Stimulated activated naive CD8-positive, alpha-beta T cell treated with anti-CD3 and anti-CD28 coated beads, Interleukin-15, amount 100 ng/mL, for 72 hours (primary cell): ENCODE data around the gene ATXN7.

Source experiments
- ATAC-seq: fragments of 150-1000 bp; cut with Tn5 transposase; 2 replicates; pipeline ENCODE4 v1.10.0; 2021; ENCODE audit warnings: mild to moderate bottlenecking, moderate library complexity
- DNase-seq, 2 donors: peaks; one replicate each; pipeline ENCODE4 v3.0.0; 2021 to 2022
- H3K27ac Mint-ChIP-seq, 2 donors: one replicate each; pipeline ENCODE4 v1.8.0; 2022; ENCODE audit warnings: mild to moderate bottlenecking in 2 of 2, mixed read lengths in 2 of 2, moderate library complexity in 2 of 2
- H3K27me3 Mint-ChIP-seq: one replicate; pipeline ENCODE4 v1.8.0; 2022; ENCODE audit warnings: mixed read lengths
- H3K4me1 Mint-ChIP-seq: one replicate; pipeline ENCODE4 v1.8.0; 2022; ENCODE audit warnings: mild to moderate bottlenecking, mixed read lengths
- H3K4me3 Mint-ChIP-seq, 2 donors: one replicate each; pipeline ENCODE4 v1.8.0; 2022; ENCODE audit warnings: mild to moderate bottlenecking in 2 of 2, mixed read lengths in 2 of 2, moderate library complexity in 1 of 2
- H3K9me3 Mint-ChIP-seq, 2 donors: one replicate each; pipeline ENCODE4 v1.8.0; 2022; ENCODE audit warnings: mixed read lengths in 2 of 2

The ATXN7 gene

GRCh38 chr3:63910001-63910400 is 46.3 kb downstream of the ATXN7 start:
- H3K9me3 Mint-ChIP-seq: no peaks in the 10 kb centered on the region

GRCh38 chr3:63910891-63911290 is 47.2 kb downstream of the ATXN7 start:
- H3K4me1 Mint-ChIP-seq: peaks cover 22% of the 10 kb centered on the region
- H3K9me3 Mint-ChIP-seq: no peaks in the 10 kb centered on the region
- no peak overlapping the region for H3K27ac Mint-ChIP-seq
- H3K27me3 Mint-ChIP-seq: no peaks in the 10 kb centered on the region
- no peak for ATAC-seq
- peak overlapping the region; percentile 83 to 85 for H3K4me3 Mint-ChIP-seq
- no peak for DNase-seq

More at GRCh38 chr3:63910001-63910400, 46.3 kb downstream of the ATXN7 start:
- ATAC-seq (no peak), DNase-seq (no peak)
- Mint-ChIP-seq H3K27me3 (no peaks in the 10 kb centered on the region), H3K4me3 (no peak overlapping the region), H3K4me1 (peaks cover 22% of the 10 kb centered on the region), H3K27ac (no peak overlapping the region)

GRCh38 chr3:63911509-63911872 is 47.8 kb downstream of the ATXN7 start:
- Mint-ChIP-seq H3K27ac (peak overlapping the region; percentile 93), H3K9me3 (no peaks in the 10 kb centered on the region), H3K27me3 (no peaks in the 10 kb centered on the region), H3K4me1 (peaks cover 28% of the 10 kb centered on the region), H3K4me3 (peak overlapping the region; percentile 83 to 85)
- DNase-seq (no peak), ATAC-seq (peak; percentile 41)

GRCh38 chr3:63911873-63912767 is 48.5 kb downstream of the ATXN7 start, which contains the start of gene SCAANT1:
Gene SCAANT1, minus strand, starts transcription at chr3:63912383.
- DNase-seq: peak; percentile 80 to 84
- Mint-ChIP-seq H3K4me1 (peaks cover 29% of the 10 kb centered on the region), H3K27ac (peak within 1 kb of the TSS; percentile 93 to 99), H3K27me3 (no peaks in the 10 kb centered on the region), H3K9me3 (no peaks in the 10 kb centered on the region), H3K4me3 (peak within 1 kb of the TSS; percentile 86 to 87)
- ATAC-seq: peak; percentile 83

GRCh38 chr3:63912768-63913588 is 49.3 kb downstream of the ATXN7 start:
- peak overlapping the region; percentile 86 to 87 for H3K4me3 Mint-ChIP-seq
- no peaks in the 10 kb centered on the region for H3K27me3 Mint-ChIP-seq
- peak in 1 of 2 donors; percentile 49 for DNase-seq
- H3K9me3 Mint-ChIP-seq: no peaks in the 10 kb centered on the region
- H3K4me1 Mint-ChIP-seq: peaks cover 36% of the 10 kb centered on the region
- ATAC-seq: peak; percentile 66
- peak overlapping the region; percentile 92 to 99 for H3K27ac Mint-ChIP-seq

GRCh38 chr3:63914312-63914711 is 50.6 kb downstream of the ATXN7 start:
- H3K27me3 Mint-ChIP-seq: no peaks in the 10 kb centered on the region
- peak overlapping the region; percentile 50 to 57 for H3K27ac Mint-ChIP-seq
- H3K9me3 Mint-ChIP-seq: no peaks in the 10 kb centered on the region
- peaks cover 45% of the 10 kb centered on the region for H3K4me1 Mint-ChIP-seq
- ATAC-seq: no peak
- H3K4me3 Mint-ChIP-seq: no peak overlapping the region
- no peak for DNase-seq

GRCh38 chr3:63918321-63918720 is 54.7 kb downstream of the ATXN7 start:
- H3K27me3 Mint-ChIP-seq: no peaks in the 10 kb centered on the region
- no peak for ATAC-seq
- H3K4me1 Mint-ChIP-seq: peaks cover 41% of the 10 kb centered on the region
- no peak overlapping the region for H3K4me3 Mint-ChIP-seq
- no peaks in the 10 kb centered on the region for H3K9me3 Mint-ChIP-seq
- no peak overlapping the region for H3K27ac Mint-ChIP-seq
- DNase-seq: no peak

GRCh38 chr3:63920001-63920400 is 56.3 kb downstream of the ATXN7 start:
- H3K4me3 Mint-ChIP-seq: no peak overlapping the region
- no peak overlapping the region for H3K27ac Mint-ChIP-seq
- no peaks in the 10 kb centered on the region for H3K27me3 Mint-ChIP-seq
- DNase-seq (no peak), ATAC-seq (no peak)
- peaks cover 35% of the 10 kb centered on the region for H3K4me1 Mint-ChIP-seq
- no peaks in the 10 kb centered on the region for H3K9me3 Mint-ChIP-seq

- DNase-seq (no peak), ATAC-seq (no peak)
- H3K27me3 Mint-ChIP-seq: no peaks in the 10 kb centered on the region
- H3K27ac Mint-ChIP-seq: no peak overlapping the region
- H3K9me3 Mint-ChIP-seq: no peaks in the 10 kb centered on the region
- no peak overlapping the region for H3K4me3 Mint-ChIP-seq
- H3K4me1 Mint-ChIP-seq: peaks cover 34% of the 10 kb centered on the region
Observed at GRCh38 chr3:63921741-63922482, 58.2 kb downstream of the ATXN7 start.

GRCh38 chr3:63922491-63923199 is 59.0 kb downstream of the ATXN7 start:
- ATAC-seq: no peak
- Mint-ChIP-seq H3K27me3 (no peaks in the 10 kb centered on the region), H3K27ac (peak overlapping the region in 1 of 2 donors; percentile 50), H3K4me3 (no peak overlapping the region), H3K9me3 (no peaks in the 10 kb centered on the region), H3K4me1 (peaks cover 30% of the 10 kb centered on the region)
- DNase-seq: no peak

GRCh38 chr3:63926309-63926708 is 62.6 kb downstream of the ATXN7 start:
- H3K27ac Mint-ChIP-seq: no peak overlapping the region
- no peak for DNase-seq
- H3K4me3 Mint-ChIP-seq: no peak overlapping the region
- H3K4me1 Mint-ChIP-seq: peaks cover 23% of the 10 kb centered on the region
- no peaks in the 10 kb centered on the region for H3K9me3 Mint-ChIP-seq
- H3K27me3 Mint-ChIP-seq: no peaks in the 10 kb centered on the region
- ATAC-seq: no peak

GRCh38 chr3:63927422-63928280 is 64.0 kb downstream of the ATXN7 start:
- ATAC-seq: no peak
- Mint-ChIP-seq H3K27ac (no peak overlapping the region), H3K27me3 (no peaks in the 10 kb centered on the region), H3K9me3 (no peaks in the 10 kb centered on the region), H3K4me3 (no peak overlapping the region), H3K4me1 (peaks cover 30% of the 10 kb centered on the region)
- no peak for DNase-seq

GRCh38 chr3:63931290-63931689 is 67.6 kb downstream of the ATXN7 start:
- peak overlapping the region in 1 of 2 donors; percentile 28 for H3K27ac Mint-ChIP-seq
- no peaks in the 10 kb centered on the region for H3K9me3 Mint-ChIP-seq
- ATAC-seq: no peak
- H3K4me3 Mint-ChIP-seq: no peak overlapping the region
- no peaks in the 10 kb centered on the region for H3K27me3 Mint-ChIP-seq
- no peak for DNase-seq
- H3K4me1 Mint-ChIP-seq: peaks cover 46% of the 10 kb centered on the region
